Esophagus (tissue), 2 donors: ENCODE data around the gene NOS1. TPM values are rescaled to one million over a fixed set of nuclear protein-coding genes. Genes with fewer than 3 reads are reported as not detected.
A peak's percentile ranks its signal among the peaks of the same experiment; 100 is the strongest.
"Not testable (repeated sequence)": the region's sequence is repeated elsewhere in the genome, so short reads cannot be mapped to it uniquely, and the experiment has no call there.

Source experiments
- H3K27ac ChIP-seq, 2 donors: one replicate each; pipeline ENCODE4 v1.5.1; 2013; ENCODE audit warnings: low read depth in 2 of 2, mild to moderate bottlenecking in 2 of 2, inconsistent platforms in 1 of 2, low read length in 1 of 2, moderate library complexity in 1 of 2
- H3K27me3 ChIP-seq, 2 donors: one replicate each; pipeline ENCODE4 v1.6.1; 2013; ENCODE audit warnings: low read length in 2 of 2, control low read depth in 1 of 2, mild to moderate bottlenecking in 1 of 2; ENCODE audit not compliant: insufficient read depth in 2 of 2, control insufficient read depth in 1 of 2
- H3K36me3 ChIP-seq, 2 donors: one replicate each; pipeline ENCODE4 v1.6.1; 2013; ENCODE audit warnings: low read length in 1 of 2; ENCODE audit not compliant: control insufficient read depth in 2 of 2, insufficient read depth in 2 of 2
- H3K4me1 ChIP-seq, 2 donors: one replicate each; pipeline ENCODE4 v1.6.1; 2013; ENCODE audit warnings: low read length in 1 of 2; ENCODE audit not compliant: control insufficient read depth in 2 of 2, insufficient read depth in 2 of 2
- H3K4me3 ChIP-seq, 2 donors: one replicate each; pipeline ENCODE4 v1.5.1; 2013; ENCODE audit warnings: low read length in 2 of 2, mild to moderate bottlenecking in 2 of 2, low read depth in 1 of 2, moderate library complexity in 1 of 2
- H3K9me3 ChIP-seq, 2 donors: one replicate each; pipeline ENCODE4 v1.6.1; 2013; ENCODE audit warnings: mild to moderate bottlenecking in 2 of 2, low read depth in 1 of 2, low read length in 1 of 2, moderate library complexity in 1 of 2; ENCODE audit not compliant: control insufficient read depth in 2 of 2, insufficient read depth in 1 of 2
- WGBS, 2 donors: extraction: QIAGEN DNeasy Blood & Tissue Kit; methylation state at CpG; one replicate each; pipeline ENCODE4 v1.1.7; 2013; 5-methylcytosine and 5-hydroxymethylcytosine counted together
- polyA plus RNA-seq, 2 donors: library from polyadenylated mRNA; stranded (reverse); fragments of 200-250 nt; gene quantifications; one replicate each; pipeline ENCODE4 v1.2.3, GENCODE V29; 2013
- donor health status: healthy with polysubstance abuse.
- donor health status: Bipolar disorder and iron deficiency.

The NOS1 gene
- polyA plus RNA-seq, 2 donors: 0.32 to 0.35 TPM

- H3K4me3 ChIP-seq, H3K27me3 ChIP-seq, H3K9me3 ChIP-seq, H3K4me1 ChIP-seq, H3K27ac ChIP-seq, H3K36me3 ChIP-seq: not testable (repeated sequence)
- WGBS, 2 donors: 63 to 78% methylated on average over 7 to 9 of the region's 9 CpGs
Observed at GRCh38 chr12:117195027-117195426, 166.4 kb downstream of the NOS1 start.

GRCh38 chr12:117193903-117194302, 167.5 kb downstream of the NOS1 start:
- Histone ChIP-seq H3K9me3 (no peaks in the 10 kb centered on the region), H3K27me3 (no peaks in the 10 kb centered on the region), H3K27ac (no peak overlapping the region), H3K36me3 (no peaks in the 10 kb centered on the region), H3K4me3 (no peak overlapping the region), H3K4me1 (peaks cover 1 to 3% of the 10 kb centered on the region in 2 donors)
- 93 to 99% methylated on average over 3 of the region's 3 CpGs for WGBS, 2 donors

GRCh38 chr12:117192581-117192980, 168.8 kb downstream of the NOS1 start:
- H3K4me3 ChIP-seq, H3K4me1 ChIP-seq, H3K36me3 ChIP-seq, H3K27me3 ChIP-seq, H3K9me3 ChIP-seq, H3K27ac ChIP-seq: not testable (repeated sequence)
- 84 to 86% methylated on average over 9 of the region's 9 CpGs for WGBS, 2 donors

- H3K4me1 ChIP-seq: peaks cover 3% of the 10 kb centered on the region in 2 donors
Observed at GRCh38 chr12:117192057-117192456, 169.4 kb downstream of the NOS1 start.

GRCh38 chr12:117190210-117190781, 171.1 kb downstream of the NOS1 start, which contains the start of gene FBXO21:
Gene FBXO21, minus strand, starts transcription at chr12:117190470. Its CDS starts 14 bp downstream, at chr12:117190456.
- 2 to 3% methylated on average over 52 to 59 of the region's 59 CpGs for WGBS, 2 donors
- Histone ChIP-seq H3K27me3 (no peaks in the 10 kb centered on the region), H3K4me1 (peaks cover 3% of the 10 kb centered on the region in 2 donors), H3K9me3 (no peaks in the 10 kb centered on the region), H3K4me3 (peak within 1 kb of the TSS; percentile 78 to 97), H3K27ac (peak within 1 kb of the TSS; percentile 49 to 65), H3K36me3 (no peaks in the 10 kb centered on the region)

More at GRCh38 chr12:117192057-117192456, 169.4 kb downstream of the NOS1 start:
- Histone ChIP-seq H3K27ac (no peak overlapping the region), H3K9me3 (no peaks in the 10 kb centered on the region), H3K36me3 (no peaks in the 10 kb centered on the region), H3K4me3 (no peak overlapping the region), H3K27me3 (no peaks in the 10 kb centered on the region)
- WGBS, 2 donors: 68 to 76% methylated on average over 2 of the region's 2 CpGs

GRCh38 chr12:117189725-117190209, 171.7 kb downstream of the NOS1 start:
- Histone ChIP-seq H3K27me3 (no peaks in the 10 kb centered on the region), H3K4me1 (peaks cover 3% of the 10 kb centered on the region in 2 donors), H3K36me3 (peaks cover 0 to 2% of the 10 kb centered on the region in 2 donors), H3K27ac (peak overlapping the region; percentile 49 to 65), H3K4me3 (peak overlapping the region; percentile 78 to 97), H3K9me3 (no peaks in the 10 kb centered on the region)
- 0 to 1% methylated on average over 41 to 52 of the region's 52 CpGs for WGBS, 2 donors

GRCh38 chr12:117188961-117189724, 172.3 kb downstream of the NOS1 start:
- Histone ChIP-seq H3K9me3 (no peaks in the 10 kb centered on the region), H3K27ac (peak overlapping the region; percentile 16 to 65), H3K4me1 (peaks cover 3% of the 10 kb centered on the region in 2 donors), H3K27me3 (no peaks in the 10 kb centered on the region), H3K36me3 (peaks cover 0 to 3% of the 10 kb centered on the region in 2 donors), H3K4me3 (peak overlapping the region; percentile 78 to 97)
- WGBS, 2 donors: 17 to 25% methylated on average over 25 of the region's 25 CpGs

GRCh38 chr12:117188121-117188665, 173.2 kb downstream of the NOS1 start:
- no peaks in the 10 kb centered on the region for H3K27me3 ChIP-seq
- H3K9me3 ChIP-seq: no peaks in the 10 kb centered on the region
- H3K4me3 ChIP-seq: no peak overlapping the region
- H3K27ac ChIP-seq: no peak overlapping the region
- WGBS, 2 donors: 89 to 92% methylated on average over 12 of the region's 12 CpGs
- peaks cover 0 to 3% of the 10 kb centered on the region in 2 donors for H3K36me3 ChIP-seq
- H3K4me1 ChIP-seq: peaks cover 3% of the 10 kb centered on the region in 2 donors

GRCh38 chr12:117187421-117187820, 174.0 kb downstream of the NOS1 start:
- Histone ChIP-seq H3K4me1 (peaks cover 3% of the 10 kb centered on the region in 2 donors), H3K27ac (no peak overlapping the region), H3K4me3 (no peak overlapping the region), H3K9me3 (no peaks in the 10 kb centered on the region), H3K36me3 (peaks cover 0 to 3% of the 10 kb centered on the region in 2 donors), H3K27me3 (no peaks in the 10 kb centered on the region)
- 62 to 80% methylated on average over 4 of the region's 4 CpGs for WGBS, 2 donors
